Stomach (tissue), 4 donors: ENCODE measurements around the gene DOK3.

Experiments used
- CTCF ChIP-seq, 7 experiments: fragments of 450-650 bp in 4 of 7; fragments of 200-600 bp in 3 of 7; sonication (generic) in 3 of 7; IDR thresholded peaks; one replicate each; pipeline ENCODE4 v1.5.1; 2016 to 2019; ENCODE audit warnings: antibody characterized with exemption in 7 of 7, control low read depth in 2 of 7, mild to moderate bottlenecking in 1 of 7
- EP300 ChIP-seq: sonication (generic); formaldehyde crosslinking; IDR thresholded peaks from one replicate; pipeline ENCODE4 v1.6.1; 2017; ENCODE audit warnings: antibody characterized with exemption
- POLR2A ChIP-seq, 4 donors: fragments of 450-650 bp; IDR thresholded peaks; one replicate each; pipeline ENCODE4 v1.6.1; 2016; ENCODE audit warnings: antibody characterized with exemption in 4 of 4, control low read depth in 2 of 4, mild to moderate bottlenecking in 1 of 4, moderate library complexity in 1 of 4
- POLR2AphosphoS5 ChIP-seq, 3 donors: sonication (generic); formaldehyde crosslinking; IDR thresholded peaks; one replicate each; pipeline ENCODE4 v1.6.1; 2016; ENCODE audit warnings: antibody characterized with exemption in 3 of 3

- TF ChIP-seq POLR2AphosphoS5 (IDR thresholded peaks at IDR 0.05) (no peak), CTCF (IDR thresholded peaks at IDR 0.05) (no peak), POLR2A (IDR thresholded peaks at IDR 0.05) (no peak), EP300 (no peak)
These were observed 42.2 kb downstream of the DOK3 start for GRCh38 chr5:177467436-177467835.
